Measurements from ENCODE around the gene SLC8A1. TPM values are rescaled to one million over a fixed set of nuclear protein-coding genes. Genes with fewer than 3 reads are reported as not detected.

Gene SLC8A1
- total RNA-seq, 1 experiment from 2014 or later, result 0.43 TPM

GRCh38 chr2:40416486-40416885 lies 35.4 kb downstream of the SLC8A1 start:
- H3K36me3 Mint-ChIP-seq (ENCODE audit: insufficient read depth, unreplicated experiment), result no peaks in the 10 kb centered on the region
- intact Hi-C loops (cut with micrococcal nuclease; ENCODE audit: unreplicated experiment), result no loop called here
- Histone ChIP-seq H3K36me3 (ENCODE audit: control insufficient read depth, insufficient read depth, low read length) (no peaks in the 10 kb centered on the region), H3K9me3 (no peaks in the 10 kb centered on the region), H3K4me3 (ENCODE audit: low read depth, low read length) (no peak overlapping the region), H3K27me3 (replicated peaks; ENCODE audit: control insufficient read depth, insufficient read depth, low read length) (no peaks in the 10 kb centered on the region), H3K4me1 (no peaks in the 10 kb centered on the region)
- no peak overlapping the region for H3K27ac Mint-ChIP-seq (ENCODE audit: unreplicated experiment)
- H3K4me1 Mint-ChIP-seq (ENCODE audit: low read depth, unreplicated experiment), result no peaks in the 10 kb centered on the region
- H3K9me3 Mint-ChIP-seq (ENCODE audit: unreplicated experiment), result no peaks in the 10 kb centered on the region
- no peak overlapping the region for H3K4me3 Mint-ChIP-seq (ENCODE audit: unreplicated experiment)
- no peaks in the 10 kb centered on the region for H3K27me3 Mint-ChIP-seq (ENCODE audit: insufficient read depth, unreplicated experiment)
- no peak for DNase-seq
- ChIA-PET POLR2A (no interaction called here), CTCF (no interaction called here)
- no TSS peak for BruUV-seq (replicated peaks)
- TF ChIP-seq, protein P1, sequence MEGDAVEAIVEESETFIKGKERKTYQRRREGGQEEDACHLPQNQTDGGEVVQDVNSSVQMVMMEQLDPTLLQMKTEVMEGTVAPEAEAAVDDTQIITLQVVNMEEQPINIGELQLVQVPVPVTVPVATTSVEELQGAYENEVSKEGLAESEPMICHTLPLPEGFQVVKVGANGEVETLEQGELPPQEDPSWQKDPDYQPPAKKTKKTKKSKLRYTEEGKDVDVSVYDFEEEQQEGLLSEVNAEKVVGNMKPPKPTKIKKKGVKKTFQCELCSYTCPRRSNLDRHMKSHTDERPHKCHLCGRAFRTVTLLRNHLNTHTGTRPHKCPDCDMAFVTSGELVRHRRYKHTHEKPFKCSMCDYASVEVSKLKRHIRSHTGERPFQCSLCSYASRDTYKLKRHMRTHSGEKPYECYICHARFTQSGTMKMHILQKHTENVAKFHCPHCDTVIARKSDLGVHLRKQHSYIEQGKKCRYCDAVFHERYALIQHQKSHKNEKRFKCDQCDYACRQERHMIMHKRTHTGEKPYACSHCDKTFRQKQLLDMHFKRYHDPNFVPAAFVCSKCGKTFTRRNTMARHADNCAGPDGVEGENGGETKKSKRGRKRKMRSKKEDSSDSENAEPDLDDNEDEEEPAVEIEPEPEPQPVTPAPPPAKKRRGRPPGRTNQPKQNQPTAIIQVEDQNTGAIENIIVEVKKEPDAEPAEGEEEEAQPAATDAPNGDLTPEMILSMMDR (IDR thresholded peaks at IDR 0.05; ENCODE audit: insufficient read depth in 1 of 2, low read depth in 1 of 2, low read length in 1 of 2, severe bottlenecking in 1 of 2, unreplicated experiment in 1 of 2), result no peak

DNA sequence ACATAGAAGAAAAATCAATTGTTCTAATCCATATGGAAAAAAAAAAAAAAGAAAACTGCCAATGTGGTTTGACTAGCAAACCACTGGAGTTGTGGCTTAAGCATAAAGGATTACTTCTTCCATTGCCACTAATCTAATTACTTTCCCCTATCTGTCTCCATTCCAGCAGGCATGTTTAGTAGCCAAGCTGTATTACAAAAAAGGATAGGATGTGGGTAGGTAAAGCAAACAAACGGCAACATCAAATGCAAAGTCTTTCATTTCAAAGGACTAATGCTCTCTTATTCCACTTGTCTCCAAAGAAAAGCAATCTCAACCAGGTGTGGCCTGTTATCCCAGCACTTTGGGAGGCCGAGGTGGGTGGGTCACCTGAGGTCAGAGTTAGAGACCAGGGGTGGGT lies 36.5 kb downstream of the SLC8A1 start:
- no peak for DNase-seq
- H3K36me3 ChIP-seq (ENCODE audit: control insufficient read depth, insufficient read depth, low read length), result no peaks in the 10 kb centered on the region
- H3K36me3 Mint-ChIP-seq (ENCODE audit: insufficient read depth, unreplicated experiment), result no peaks in the 10 kb centered on the region
- intact Hi-C loops (cut with micrococcal nuclease; ENCODE audit: unreplicated experiment), result no loop called here
- no peaks in the 10 kb centered on the region for H3K4me1 Mint-ChIP-seq (ENCODE audit: low read depth, unreplicated experiment)
- no peak overlapping the region for H3K4me3 Mint-ChIP-seq (ENCODE audit: unreplicated experiment)
- BruUV-seq (replicated peaks), result no TSS peak
- no peak overlapping the region for H3K4me3 ChIP-seq (ENCODE audit: low read depth, low read length)
- no peaks in the 10 kb centered on the region for H3K27me3 ChIP-seq (replicated peaks; ENCODE audit: control insufficient read depth, insufficient read depth, low read length)
- POLR2A ChIA-PET, result no interaction called here
- H3K4me1 ChIP-seq, result no peaks in the 10 kb centered on the region
- no peaks in the 10 kb centered on the region for H3K27me3 Mint-ChIP-seq (ENCODE audit: insufficient read depth, unreplicated experiment)
- no peak overlapping the region for H3K27ac Mint-ChIP-seq (ENCODE audit: unreplicated experiment)
- TF ChIP-seq, protein P1 (IDR thresholded peaks at IDR 0.05; ENCODE audit: insufficient read depth in 1 of 2, low read depth in 1 of 2, low read length in 1 of 2, severe bottlenecking in 1 of 2, unreplicated experiment in 1 of 2), result no peak
- H3K9me3 ChIP-seq, result no peaks in the 10 kb centered on the region
- H3K9me3 Mint-ChIP-seq (ENCODE audit: unreplicated experiment), result no peaks in the 10 kb centered on the region
- CTCF ChIA-PET, result interaction anchor here (0.7 kb wide), 1 partner anchor 190 kb away, joined by 4 read pairs; no protein-coding TSS in a partner anchor

GRCh38 chr2:40412456-40412855 lies 39.4 kb downstream of the SLC8A1 start:
- H3K9me3 Mint-ChIP-seq (ENCODE audit: unreplicated experiment), result no peaks in the 10 kb centered on the region
- CTCF ChIA-PET, result interaction anchor here (0.6 kb wide), 1 partner anchor 51 kb away, joined by 3 read pairs; no protein-coding TSS in a partner anchor
- H3K4me1 ChIP-seq, result no peaks in the 10 kb centered on the region
- H3K36me3 Mint-ChIP-seq (ENCODE audit: insufficient read depth, unreplicated experiment), result no peaks in the 10 kb centered on the region
- BruUV-seq (replicated peaks), result no TSS peak
- TF ChIP-seq, protein P1 (IDR thresholded peaks at IDR 0.05; ENCODE audit: insufficient read depth in 1 of 2, low read depth in 1 of 2, low read length in 1 of 2, severe bottlenecking in 1 of 2, unreplicated experiment in 1 of 2), result no peak
- intact Hi-C loops (cut with micrococcal nuclease; ENCODE audit: unreplicated experiment), result no loop called here
- H3K36me3 ChIP-seq (ENCODE audit: control insufficient read depth, insufficient read depth, low read length), result no peaks in the 10 kb centered on the region
- peaks cover 2% of the 10 kb centered on the region for H3K27me3 Mint-ChIP-seq (ENCODE audit: insufficient read depth, unreplicated experiment)
- no peaks in the 10 kb centered on the region for H3K9me3 ChIP-seq
- H3K4me1 Mint-ChIP-seq (ENCODE audit: low read depth, unreplicated experiment), result no peaks in the 10 kb centered on the region
- H3K4me3 ChIP-seq (ENCODE audit: low read depth, low read length), result no peak overlapping the region
- POLR2A ChIA-PET, result no interaction called here
- no peak for DNase-seq
- H3K27me3 ChIP-seq (replicated peaks; ENCODE audit: control insufficient read depth, insufficient read depth, low read length), result no peaks in the 10 kb centered on the region
- no peak overlapping the region for H3K4me3 Mint-ChIP-seq (ENCODE audit: unreplicated experiment)
- H3K27ac Mint-ChIP-seq (ENCODE audit: unreplicated experiment), result no peak overlapping the region

Measured in Caco-2 (cell line).